ENCODE data around the gene MLXIP.

MLXIP gene

DNA sequence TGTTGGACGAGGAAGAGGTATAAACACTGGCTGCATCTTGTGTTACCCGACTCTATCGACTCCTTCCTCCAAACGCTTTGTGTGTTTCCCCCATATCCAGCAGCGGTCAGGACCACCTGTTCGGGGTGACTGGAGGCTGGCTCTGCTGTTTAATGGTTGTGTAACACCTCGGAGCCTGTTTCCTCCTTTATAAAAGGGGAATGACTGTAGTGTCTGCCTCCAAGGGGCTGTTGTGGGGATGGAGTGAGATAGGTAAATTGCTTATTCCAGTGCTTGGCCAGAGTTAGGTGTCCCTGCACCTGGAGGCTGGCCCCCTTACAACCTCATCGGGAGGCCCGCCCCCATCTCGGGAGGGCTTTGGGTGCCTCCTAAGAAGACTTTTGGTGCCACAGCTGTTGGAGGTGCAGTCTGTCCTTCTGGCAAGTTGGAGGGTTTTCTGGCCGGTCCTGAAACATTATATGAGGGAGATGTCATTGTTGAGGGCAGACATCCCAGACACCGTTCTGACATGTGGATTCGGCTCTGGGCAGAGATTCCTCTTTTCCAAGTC is 1.1 kb downstream of the MLXIP start:
- DNase-seq: no peak

DNA sequence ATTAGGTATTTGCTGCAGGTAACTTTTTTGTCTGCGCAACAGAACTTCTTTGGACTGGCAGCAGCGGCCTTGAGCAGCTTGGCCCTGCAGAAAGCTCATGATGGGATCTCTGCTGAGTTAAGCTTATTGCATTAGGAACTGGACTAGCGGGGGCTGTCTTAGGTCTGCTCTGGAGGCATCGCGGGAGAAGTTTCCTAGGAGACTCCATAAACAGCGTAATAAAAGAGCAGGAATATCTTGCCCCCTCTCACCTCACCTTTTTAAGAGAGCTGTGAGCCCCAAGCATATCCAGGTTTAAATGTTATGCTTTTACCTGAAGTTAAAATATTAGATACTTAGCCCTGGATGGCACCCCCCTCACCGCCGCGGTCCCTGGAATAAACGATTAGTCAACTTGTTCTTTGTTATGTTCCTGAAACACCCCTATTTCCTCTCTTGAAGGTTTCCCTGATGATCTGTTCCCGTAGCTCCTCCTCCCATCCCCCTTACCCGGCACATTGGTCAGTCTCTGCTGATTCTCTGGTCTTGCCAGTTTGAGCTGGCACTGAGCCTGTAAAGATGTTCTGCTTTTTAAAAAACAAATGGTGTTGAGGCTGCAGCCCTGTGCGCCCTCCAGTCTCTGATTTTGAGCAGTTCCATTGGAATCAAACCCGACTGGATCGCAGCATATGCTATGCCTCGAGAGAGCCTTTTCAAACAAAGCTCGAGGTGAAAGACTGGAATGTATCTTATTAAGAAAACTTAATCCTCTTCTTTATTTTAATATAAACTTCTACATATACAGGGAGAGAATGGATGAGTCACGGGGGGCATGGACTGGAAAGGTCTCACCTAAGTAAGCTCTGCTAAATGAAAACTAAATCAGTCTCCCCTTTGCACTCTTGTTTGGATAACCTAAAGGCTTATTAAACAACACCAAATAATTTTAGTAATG is 1.9 kb downstream of the MLXIP start:
- DNase-seq: peak; percentile 74

DNA sequence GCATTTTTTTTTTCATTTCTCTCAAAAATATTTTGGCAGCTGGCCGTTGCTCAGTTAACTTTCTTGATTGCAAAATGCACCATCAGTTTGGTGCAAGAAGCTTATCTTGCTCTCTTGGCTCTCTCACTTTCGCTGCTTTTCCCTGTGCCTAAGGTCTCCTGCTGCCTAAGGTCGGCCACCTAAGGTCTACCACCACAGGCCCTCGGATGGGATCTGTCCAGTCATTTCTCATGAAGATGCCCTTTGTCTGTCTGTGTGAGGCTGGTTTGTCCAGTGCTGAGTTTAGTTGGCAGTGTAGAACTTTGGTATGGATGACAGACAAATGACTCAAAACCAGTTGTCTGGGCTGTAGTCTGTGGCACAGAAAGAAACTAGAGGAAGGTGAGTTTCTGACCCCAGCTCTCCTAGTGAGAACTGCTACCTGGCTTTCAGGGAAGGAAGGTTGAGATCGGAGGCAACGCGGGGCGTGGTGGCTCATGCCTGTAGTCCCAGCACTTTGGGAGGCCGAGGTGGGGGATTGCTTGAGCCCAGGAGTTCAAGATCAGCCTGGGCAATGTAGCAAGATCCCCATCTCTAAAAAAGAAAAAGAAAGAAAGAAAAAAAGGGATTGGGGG is 2.6 kb downstream of the MLXIP start:
- no peak for DNase-seq

DNA sequence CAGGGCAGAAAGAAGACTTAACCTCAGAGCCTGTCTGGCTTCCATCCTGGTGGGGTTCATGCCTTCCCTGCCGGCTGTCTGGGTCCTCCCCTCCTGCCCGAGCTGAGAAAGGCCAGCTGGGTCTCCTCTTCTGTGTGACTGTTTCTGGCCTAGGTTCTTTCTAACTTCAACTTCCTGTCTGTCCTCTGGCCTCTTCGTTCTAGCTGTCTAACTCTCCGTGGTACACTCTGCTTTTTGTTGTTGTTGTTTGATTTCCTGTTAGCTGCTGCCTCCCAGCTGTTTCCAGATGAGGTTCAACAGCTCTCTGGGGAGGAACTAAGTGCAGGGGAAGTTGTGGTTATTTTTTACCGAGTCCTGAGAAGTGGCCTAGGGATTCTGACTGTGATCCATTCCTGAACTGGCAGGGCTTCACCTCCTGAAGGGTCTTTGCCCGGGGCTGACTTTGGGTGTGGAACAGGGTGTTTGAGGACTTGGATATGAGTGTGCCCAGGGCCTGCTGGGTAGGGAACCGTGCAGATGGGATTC is 3.2 kb downstream of the MLXIP start:
- DNase-seq: peak; percentile 28

DNA sequence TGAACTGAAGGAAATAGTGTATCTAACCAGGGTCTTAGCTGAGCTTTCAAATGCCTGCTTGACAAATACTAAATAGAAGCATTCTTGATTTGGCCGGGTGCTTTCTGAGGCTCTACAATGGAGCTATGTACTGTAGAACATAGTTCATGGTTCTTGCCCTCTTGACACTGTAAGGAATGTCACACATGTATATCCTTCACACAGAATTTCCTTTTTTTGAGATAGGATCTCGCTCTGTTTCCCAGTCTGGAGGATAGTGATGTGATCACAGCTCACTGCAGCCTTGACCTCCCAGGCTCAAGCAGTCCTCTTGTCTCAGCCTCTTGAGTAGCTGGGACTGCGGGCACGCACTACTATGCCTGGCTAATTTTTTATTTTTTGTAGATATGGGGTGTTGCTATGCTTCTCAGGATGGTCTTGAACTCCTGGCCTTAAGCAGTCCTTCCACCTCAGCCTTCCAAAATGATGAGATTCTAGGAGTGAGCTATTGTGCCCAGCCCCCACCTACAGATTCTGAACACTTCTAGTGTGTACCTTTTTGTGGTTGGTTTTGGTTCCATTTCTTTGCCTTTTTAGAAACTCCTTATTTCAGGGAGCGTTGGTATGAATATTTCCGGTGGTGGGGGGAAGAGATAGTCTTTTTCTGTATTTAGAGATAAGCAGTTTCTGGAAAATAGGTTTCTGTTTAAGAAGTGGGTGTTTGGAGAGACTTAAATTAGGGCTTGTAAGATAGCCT is 4.2 kb downstream of the MLXIP start:
- DNase-seq: no peak

DNA sequence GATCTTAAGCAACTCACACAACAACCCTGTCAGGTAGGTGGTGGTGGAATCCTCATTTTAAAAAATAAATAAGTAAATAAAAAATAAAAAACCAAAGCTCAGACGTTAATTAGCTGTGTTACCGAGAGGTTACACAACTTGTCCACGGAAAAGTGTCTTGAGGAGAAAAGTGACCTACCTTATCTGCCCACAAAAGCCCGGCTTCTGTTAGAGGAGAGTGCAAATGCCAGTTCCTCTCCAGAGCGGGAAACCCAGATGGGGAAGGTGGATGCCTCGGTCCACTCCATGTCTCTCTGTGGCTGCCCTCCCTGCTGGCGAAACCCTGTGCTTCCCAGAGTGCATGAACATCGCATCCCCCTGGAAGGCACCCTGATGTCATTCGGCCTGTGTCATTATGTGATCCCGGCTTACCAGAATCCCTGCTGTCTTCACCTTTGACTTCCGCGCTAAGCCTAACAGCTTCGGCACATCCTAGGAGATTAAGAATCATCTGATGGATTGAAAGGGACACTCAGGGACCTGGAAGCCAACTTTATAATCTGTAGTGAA is 6.4 kb downstream of the MLXIP start:
- no peak for DNase-seq

DNA sequence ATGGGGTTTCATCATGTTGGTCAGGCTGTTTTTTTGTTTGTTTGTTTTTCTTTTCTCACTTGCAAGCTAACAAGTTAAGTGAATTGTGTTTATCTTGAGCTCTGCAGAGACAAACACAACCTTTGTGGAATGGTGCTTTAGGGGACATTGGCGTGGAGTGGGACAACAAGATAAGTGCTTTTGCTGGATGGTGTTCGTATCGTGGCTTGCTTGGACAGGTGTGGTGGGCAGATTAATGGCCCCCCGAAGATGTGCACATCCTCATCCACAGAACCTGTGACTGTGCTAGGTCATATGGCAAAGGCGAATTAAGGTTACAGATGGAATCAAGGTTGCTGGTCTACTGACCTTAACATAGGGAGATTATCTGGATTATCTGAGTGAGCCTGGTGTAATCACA is 7.0 kb downstream of the MLXIP start:
- DNase-seq: no peak

DNA sequence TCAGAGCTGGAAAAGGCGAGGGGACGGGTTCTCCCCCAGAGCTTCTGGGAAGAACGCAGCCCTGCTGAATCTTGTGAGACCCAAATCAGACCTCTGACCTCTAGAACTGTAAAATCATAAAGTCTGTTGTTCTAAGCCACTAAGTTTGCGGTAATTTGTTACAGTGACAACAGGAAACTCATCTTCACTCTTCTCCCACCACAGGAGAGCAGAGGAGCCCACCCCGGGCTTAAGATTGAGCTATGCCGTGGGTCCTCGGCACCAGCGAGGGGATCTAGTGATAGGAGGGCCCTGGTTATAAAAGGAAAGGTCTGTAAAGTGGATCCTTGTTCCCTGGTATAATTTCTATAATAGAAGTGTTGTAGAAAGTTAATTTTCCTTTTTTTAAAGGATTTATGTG is 7.6 kb downstream of the MLXIP start:
- DNase-seq: no peak

DNA sequence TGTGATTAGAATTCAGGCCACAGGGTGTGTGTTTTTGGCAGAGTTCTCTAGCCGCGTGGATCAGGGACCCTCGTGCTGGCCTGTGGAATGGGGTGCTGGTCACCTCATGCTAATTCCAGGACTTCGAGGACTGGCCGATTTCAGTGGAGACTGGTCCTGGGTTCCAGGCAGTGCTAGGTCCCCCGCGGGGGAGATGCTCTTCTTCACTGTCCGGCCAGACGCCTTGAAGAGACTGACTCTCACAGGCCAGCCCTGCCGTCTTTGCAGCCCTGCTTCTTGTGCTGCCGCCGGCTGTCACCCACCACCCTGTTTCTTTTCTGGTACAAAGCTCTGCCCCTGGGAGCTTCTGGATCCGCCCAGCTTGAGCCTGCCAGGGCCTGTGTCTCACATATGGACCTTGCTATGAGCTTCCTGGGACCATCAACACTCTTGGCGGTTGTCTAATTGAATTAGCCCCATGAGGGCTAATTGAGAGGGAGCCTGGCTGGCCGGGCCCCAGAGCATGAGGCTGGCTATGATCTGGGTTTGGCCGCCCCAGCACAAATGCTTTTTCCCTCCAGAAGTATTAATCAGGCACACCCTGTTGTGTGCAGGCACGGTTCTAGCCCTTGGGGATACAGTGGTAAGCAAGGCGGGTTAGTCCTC is 8.2 kb downstream of the MLXIP start:
- DNase-seq: no peak

DNA sequence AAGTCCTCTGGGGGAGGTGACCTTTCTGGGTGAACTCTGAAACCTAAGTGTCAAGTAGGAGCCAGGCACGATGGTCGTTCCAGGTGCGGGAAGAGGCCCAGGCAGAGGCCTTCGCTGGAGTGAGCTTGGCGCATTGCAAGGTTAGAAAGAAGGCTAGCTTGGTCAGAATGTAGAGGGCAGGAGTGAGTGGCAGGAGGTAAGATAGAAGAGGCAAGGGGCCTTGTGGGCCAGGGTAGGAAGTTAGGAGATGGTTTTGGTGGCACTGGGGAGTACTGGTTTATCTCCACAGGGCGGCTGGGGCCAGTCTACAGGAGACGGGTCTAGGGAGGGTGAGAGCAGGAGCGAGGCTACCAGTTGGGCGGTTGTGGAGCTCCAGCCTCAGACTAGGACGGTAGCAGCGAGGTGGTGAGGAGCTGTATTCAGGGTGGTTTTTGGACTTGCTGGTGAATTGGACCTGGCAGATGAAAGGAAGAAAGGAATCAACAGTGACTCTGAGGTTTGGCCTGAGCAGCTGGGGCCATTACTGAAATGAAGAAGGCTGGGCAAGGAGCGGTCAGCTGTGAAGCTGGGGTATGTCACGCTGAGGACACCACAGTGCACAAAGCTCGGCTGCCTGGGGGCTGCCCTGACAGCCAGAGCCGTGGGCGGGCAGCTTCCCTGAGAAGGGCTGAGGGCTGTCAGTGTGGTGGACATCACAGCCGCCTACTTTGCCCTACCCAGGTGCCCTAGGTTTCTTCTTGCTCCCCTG is 9.0 kb downstream of the MLXIP start:
- DNase-seq: no peak

DNA sequence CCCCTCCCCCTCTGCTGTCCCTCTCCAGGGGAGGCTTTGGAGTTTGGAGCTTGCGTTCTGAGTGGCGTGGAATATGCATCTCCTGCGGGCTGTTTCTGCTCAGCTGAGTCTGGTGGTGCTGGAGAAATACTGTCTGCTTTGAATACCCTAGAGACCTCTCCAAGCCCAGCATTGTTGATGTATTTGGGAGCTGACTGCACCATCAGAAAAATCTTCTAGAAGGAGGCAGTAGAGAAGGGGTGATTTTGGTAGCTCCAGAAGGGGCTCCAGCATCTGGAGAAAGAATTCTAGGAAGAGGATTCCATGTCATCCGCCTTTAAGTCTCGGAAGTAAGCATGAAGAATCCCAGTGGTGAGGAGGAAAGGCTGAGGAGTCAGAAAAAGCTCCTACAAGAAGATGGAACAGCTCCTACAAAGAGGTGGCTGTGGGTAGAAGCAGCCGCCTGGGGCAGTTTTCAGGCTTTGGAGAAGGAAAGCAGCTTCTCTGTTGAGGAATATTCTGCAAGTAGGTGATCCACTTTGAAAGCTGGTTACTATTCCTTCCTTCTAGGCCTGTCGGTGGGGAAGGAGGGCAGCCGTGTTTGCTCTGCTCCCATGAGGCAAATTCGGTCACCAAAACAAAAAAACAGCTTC is 9.7 kb downstream of the MLXIP start:
- DNase-seq: no peak

DNA sequence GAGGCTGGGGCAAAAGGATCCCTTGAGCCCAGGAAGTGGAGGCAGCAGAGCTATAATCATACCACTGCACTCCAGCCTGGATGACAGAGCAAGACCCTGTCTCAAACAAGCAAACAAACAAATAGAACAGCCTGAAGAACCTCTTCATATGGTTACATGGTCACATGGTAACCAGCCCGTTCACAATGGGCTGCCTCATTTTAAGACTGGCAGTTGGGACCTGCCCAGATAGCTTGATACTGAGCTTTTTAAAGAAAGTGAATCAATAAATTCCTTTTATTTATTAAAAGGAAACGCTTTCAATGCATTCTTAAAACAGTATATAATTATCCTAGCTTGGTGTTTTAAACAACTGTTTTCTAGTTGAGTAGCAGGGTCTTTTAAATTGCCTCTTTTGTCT is 10.5 kb downstream of the MLXIP start:
- no peak for DNase-seq

DNA sequence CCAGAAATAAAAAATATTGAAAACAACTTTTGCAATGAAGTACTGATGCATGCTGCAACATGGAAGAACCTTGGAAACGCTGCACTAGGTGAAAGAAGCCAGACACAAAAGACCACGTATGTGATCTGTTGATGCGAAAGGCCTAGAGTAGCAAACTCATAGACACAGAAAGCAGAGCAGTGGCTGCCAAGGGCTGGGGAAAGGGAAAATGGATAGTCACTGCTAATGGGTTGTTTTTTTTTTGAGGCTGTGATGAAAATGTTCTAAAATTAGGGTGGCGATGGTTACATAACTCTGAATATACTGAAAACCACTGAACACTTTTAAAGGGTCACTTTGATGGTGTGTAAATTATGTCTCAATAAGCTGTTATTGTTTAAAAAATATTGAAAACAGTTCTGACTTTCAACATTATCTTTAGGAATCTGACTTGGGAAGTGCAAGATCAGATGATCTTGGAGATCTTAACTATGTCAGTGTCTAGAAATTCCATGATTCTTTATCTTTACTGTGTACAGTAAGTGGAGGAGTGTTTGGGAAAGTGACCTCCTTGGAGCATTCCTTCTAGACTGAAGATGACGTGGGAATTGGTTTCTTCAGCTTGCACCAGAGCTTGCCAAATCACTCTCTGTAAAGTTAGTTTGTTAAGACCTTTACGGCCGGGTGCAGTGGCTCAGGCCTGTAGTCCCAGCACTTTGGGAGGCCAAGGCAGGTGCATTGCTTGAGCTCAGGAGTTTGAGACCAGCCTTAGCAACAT is 12.4 kb downstream of the MLXIP start:
- peak; percentile 82 for DNase-seq

DNA sequence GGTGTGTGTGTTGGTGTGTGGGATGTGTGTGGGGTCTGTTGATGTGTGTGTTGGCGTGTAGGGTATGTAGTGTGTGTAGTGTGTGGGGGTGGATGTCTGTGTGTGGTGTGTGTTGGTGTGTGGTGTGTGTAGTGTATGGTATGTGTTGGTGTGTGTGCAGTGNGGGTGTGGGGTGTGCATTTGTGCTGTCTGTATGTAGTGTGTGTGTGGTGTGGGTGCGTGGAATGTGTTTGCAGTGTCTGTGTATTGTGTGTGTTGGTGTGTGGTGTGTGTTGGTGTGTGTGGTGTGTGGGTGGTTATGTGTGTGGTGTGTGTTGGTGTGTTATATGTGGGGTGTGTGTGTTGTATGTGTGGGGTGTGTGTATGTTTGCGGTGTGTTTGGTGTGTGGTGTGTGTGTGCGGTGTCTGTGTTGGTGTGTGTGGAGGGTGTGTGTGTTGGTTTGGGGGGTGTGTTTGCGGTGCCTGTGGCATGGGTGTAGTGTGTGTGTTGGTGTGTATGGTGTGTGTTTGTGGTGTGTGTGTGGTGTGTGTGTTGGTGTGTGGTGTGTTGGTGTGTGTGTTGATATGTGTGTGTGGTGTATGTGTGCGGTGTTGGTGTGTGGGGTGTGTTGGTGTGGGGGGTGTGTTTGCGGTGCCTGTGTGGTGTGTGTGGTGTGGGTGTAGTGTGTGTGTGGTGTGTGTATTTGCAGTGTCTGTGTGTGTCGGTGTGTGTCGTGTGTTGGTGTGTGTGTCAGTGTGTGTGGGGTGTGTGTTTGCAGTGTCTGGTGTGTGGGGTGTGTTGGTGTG is 14.7 kb downstream of the MLXIP start:
- DNase-seq: no peak

DNA sequence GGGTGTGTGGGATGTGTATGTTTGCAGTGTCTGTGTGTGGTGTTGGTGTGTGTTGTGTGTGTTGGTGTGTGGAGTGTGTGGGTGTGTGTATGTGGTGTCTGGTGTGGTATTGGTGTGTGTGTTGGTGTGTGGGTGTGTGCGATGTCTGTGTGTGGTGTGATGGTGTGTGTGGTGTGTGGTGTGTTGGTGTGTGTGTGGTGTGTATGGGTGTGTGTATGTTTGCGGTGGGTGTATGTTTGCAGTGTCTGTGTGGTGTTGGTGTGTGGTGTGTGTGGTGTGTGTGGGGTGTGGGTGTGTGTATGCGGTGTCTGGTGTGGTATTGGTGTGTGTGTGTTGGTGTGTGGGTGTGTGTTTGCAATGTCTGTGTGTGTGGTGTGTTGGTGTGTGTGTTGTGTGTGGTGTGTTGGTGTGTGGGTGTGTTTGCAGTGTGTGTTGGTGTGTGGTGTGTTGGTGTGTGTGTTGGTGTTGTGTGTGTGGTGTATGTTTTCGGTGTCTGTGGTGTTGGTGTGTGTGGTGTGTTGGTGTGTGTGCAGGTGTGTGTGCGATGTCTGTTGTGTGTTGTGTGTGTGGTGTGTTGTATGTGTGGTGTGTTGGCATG is 15.7 kb downstream of the MLXIP start:
- DNase-seq: no peak

DNA sequence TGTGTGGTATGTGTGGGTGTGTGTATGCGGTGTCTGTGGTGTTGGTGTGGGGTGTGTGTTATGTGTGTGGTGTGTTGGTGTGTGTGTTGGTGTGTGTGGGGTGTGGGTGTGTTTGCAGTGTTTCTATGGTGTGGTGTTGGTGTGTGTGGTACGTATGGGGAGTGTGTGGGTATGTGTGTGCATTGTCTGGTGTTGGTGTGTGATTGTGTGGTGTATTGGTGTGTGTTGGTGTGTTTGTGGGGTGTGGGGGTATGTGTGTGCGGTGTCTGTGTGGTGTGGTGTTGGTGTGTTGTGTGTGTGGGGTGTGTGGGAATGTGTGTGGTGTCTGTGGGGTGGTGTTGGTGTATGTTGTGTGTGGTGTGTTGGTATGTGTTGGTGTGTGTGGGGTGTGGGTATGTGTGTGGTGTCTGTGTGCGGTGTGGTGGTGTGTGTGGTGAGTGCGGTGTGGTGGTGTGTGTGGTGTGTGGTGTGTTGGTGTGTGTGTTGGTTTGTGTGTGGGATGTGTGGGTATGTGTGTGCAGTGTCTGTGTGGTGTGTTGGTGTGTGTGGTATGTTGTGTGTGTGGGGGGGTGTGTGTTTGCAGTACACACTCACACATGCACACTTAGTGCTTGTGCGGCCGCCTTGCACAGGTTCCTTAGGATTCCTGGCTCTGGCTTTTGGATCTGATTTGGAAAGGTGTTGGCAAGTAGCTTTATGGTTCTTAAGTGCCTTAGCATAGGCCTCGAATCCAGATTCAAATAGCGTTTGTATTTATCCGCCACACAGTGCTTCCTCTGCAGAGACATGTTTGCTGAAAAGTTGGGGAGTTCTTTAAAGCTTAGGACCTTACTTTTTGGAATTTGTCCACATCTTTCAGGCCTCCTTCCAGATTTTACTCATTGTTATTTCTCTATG is 16.4 kb downstream of the MLXIP start:
- DNase-seq: peak; percentile 39

DNA sequence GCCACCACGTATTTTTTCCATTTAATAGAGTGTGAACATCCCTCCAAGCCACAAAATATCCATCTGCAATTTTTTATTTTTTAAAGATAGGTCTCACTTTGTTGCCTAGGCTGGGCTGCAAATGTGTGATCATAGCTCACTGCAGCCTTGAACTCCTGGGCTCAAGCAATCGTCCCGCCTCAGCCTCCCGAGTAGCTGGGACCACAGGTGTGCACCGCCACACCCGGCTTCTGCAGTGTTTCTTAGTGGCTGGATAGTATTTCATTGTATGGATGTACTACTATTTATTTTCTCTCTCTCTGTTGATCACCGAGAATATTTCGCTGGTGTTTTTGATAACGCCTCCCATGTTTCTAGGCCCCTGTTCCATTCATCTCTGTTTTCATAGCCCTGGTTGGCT is 17.5 kb downstream of the MLXIP start:
- DNase-seq: no peak

DNA sequence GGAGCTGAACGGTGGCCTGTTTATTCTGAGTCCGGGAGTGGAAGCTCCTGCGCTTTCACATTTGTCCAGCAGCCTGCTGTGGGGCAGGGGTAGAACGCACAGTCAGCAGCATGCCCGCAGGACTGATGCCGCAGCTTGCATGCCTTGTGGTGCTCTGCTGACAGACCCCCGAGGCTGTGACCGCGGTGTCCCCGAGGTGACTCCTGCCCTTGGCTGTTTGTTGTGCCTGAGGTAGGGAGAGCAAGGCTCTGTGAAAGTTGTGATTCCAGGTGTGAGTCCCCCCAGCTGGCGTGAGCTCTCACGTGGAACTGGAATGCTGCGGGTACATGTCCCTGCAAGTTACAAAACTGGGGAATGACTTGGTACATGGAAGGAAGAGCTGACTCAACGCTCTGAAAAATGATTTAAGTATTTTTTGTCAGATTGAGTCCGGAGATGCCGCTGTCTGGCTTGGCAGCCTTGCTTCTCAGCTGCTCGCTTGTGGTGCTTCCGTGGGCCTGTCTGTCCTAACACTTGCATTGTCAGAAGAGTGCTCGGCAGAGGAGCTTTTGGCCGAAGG is 18.1 kb downstream of the MLXIP start:
- peak; percentile 26 for DNase-seq
